HepG2 (cell line): ENCODE data around the gene CTNNA3. TPM values are rescaled to one million over a fixed set of nuclear protein-coding genes. Genes with fewer than 3 reads are reported as not detected.

ENCODE experiments used
- GPN1 ChIP-seq: sonication (generic); formaldehyde crosslinking; IDR thresholded peaks from 2 replicates; pipeline ENCODE4 v1.5.1; 2020; ENCODE audit warnings: missing genetic modification reagents, borderline replicate concordance
- SP140L ChIP-seq: sonication (generic); formaldehyde crosslinking; IDR thresholded peaks from 2 replicates; pipeline ENCODE4 v1.4.0; 2020; ENCODE audit warnings: missing genetic modification reagents, borderline replicate concordance
- TEAD2 ChIP-seq: sonication (generic); formaldehyde crosslinking; IDR thresholded peaks from 2 replicates; pipeline ENCODE4 v1.9.0; 2021; ENCODE audit warnings: missing genetic modification reagents
- ZNF577 ChIP-seq: sonication (generic); formaldehyde crosslinking; IDR thresholded peaks from 2 replicates; pipeline ENCODE4 v1.4.0; 2020; ENCODE audit warnings: mild to moderate bottlenecking, low read depth, missing genetic modification reagents, borderline replicate concordance
- polyA plus RNA-seq, 8 experiments: library from polyadenylated mRNA; depleted of rRNA in 3 of 8; stranded (reverse) in 7 of 8; unstranded in 1 of 8; fragments of >200 nt; fragmentation: Illumina TruSeq in 4 of 8; extraction: Trizol in 4 of 8; gene quantifications; 2 replicates each; pipeline versions ENCODE4 v1.2.1 to v1.2.3, GENCODE V29; 2011 to 2016; ENCODE audit warnings: low read depth in 4 of 8, missing spikeins in 1 of 8, mixed read lengths in 1 of 8; ENCODE audit not compliant: insufficient read depth in 1 of 8
- total RNA-seq, 5 experiments: library from RNA; depleted of rRNA; stranded (reverse); fragments of >200 nt; fragmentation: Illumina TruSeq; extraction: Trizol; gene quantifications; 2 replicates each; pipeline ENCODE4 v1.2.3, GENCODE V29; 2016; ENCODE audit warnings: low read depth in 1 of 5
- TF ChIP-seq, protein P1 (sequence below), 2 experiments: sonication (generic) in 1 of 2; formaldehyde crosslinking in 1 of 2; IDR thresholded peaks; 2 replicates each; pipeline versions ENCODE4 v1.4.0 to v1.6.1; 2016 to 2020; ENCODE audit warnings: borderline replicate concordance in 1 of 2, low read depth in 1 of 2, mild to moderate bottlenecking in 1 of 2, missing genetic modification reagents in 1 of 2
- TF ChIP-seq, protein P2 (sequence below): sonication (generic); formaldehyde crosslinking; IDR thresholded peaks from 2 replicates; pipeline ENCODE4 v1.5.0; 2020; ENCODE audit warnings: mild to moderate bottlenecking, missing genetic modification reagents, borderline replicate concordance

The CTNNA3 gene
- total and polyA plus RNA-seq, 2 of the 13 experiments (the other 11 are each of a cell fraction or from before 2014, with no cell fraction given): not detected

DNA sequence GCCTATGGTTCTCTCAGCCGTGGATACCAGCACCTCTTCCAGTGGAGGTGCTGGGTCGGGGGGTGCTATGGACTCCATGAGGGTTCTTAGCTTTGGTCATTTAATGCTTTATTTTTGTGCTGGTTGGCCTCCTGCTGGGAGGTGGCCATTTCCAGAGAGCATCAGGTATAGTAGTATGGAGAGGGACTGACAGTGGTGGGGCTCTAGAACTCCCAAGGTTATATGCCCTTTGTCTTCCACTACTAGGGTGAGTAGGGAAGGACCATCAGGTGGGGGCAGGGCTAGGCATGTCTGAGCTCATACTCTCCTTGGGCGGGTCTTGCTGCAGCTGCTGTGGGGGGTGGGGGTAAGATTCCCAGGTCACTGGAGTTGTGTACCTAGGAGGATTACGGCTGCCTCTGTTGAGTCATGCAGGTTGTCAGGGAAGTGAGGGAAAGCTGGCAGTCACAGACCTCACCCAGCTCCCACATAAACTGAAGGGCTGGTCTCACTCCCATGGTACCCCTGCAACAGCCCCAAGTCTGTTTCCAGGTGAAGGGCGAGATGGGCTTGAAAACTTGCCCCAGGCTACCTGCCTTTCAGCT lies 1533.3 kb downstream of the CTNNA3 start (continued):
- TF ChIP-seq, protein P1, sequence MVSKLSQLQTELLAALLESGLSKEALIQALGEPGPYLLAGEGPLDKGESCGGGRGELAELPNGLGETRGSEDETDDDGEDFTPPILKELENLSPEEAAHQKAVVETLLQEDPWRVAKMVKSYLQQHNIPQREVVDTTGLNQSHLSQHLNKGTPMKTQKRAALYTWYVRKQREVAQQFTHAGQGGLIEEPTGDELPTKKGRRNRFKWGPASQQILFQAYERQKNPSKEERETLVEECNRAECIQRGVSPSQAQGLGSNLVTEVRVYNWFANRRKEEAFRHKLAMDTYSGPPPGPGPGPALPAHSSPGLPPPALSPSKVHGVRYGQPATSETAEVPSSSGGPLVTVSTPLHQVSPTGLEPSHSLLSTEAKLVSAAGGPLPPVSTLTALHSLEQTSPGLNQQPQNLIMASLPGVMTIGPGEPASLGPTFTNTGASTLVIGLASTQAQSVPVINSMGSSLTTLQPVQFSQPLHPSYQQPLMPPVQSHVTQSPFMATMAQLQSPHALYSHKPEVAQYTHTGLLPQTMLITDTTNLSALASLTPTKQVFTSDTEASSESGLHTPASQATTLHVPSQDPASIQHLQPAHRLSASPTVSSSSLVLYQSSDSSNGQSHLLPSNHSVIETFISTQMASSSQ (IDR thresholded peaks at IDR 0.05; ENCODE audit: low read depth): no peak
- TF ChIP-seq, protein P1 (CRISPR knock-in tag; IDR thresholded peaks at IDR 0.05; ENCODE audit: borderline replicate concordance): no peak
- TF ChIP-seq, protein P2, sequence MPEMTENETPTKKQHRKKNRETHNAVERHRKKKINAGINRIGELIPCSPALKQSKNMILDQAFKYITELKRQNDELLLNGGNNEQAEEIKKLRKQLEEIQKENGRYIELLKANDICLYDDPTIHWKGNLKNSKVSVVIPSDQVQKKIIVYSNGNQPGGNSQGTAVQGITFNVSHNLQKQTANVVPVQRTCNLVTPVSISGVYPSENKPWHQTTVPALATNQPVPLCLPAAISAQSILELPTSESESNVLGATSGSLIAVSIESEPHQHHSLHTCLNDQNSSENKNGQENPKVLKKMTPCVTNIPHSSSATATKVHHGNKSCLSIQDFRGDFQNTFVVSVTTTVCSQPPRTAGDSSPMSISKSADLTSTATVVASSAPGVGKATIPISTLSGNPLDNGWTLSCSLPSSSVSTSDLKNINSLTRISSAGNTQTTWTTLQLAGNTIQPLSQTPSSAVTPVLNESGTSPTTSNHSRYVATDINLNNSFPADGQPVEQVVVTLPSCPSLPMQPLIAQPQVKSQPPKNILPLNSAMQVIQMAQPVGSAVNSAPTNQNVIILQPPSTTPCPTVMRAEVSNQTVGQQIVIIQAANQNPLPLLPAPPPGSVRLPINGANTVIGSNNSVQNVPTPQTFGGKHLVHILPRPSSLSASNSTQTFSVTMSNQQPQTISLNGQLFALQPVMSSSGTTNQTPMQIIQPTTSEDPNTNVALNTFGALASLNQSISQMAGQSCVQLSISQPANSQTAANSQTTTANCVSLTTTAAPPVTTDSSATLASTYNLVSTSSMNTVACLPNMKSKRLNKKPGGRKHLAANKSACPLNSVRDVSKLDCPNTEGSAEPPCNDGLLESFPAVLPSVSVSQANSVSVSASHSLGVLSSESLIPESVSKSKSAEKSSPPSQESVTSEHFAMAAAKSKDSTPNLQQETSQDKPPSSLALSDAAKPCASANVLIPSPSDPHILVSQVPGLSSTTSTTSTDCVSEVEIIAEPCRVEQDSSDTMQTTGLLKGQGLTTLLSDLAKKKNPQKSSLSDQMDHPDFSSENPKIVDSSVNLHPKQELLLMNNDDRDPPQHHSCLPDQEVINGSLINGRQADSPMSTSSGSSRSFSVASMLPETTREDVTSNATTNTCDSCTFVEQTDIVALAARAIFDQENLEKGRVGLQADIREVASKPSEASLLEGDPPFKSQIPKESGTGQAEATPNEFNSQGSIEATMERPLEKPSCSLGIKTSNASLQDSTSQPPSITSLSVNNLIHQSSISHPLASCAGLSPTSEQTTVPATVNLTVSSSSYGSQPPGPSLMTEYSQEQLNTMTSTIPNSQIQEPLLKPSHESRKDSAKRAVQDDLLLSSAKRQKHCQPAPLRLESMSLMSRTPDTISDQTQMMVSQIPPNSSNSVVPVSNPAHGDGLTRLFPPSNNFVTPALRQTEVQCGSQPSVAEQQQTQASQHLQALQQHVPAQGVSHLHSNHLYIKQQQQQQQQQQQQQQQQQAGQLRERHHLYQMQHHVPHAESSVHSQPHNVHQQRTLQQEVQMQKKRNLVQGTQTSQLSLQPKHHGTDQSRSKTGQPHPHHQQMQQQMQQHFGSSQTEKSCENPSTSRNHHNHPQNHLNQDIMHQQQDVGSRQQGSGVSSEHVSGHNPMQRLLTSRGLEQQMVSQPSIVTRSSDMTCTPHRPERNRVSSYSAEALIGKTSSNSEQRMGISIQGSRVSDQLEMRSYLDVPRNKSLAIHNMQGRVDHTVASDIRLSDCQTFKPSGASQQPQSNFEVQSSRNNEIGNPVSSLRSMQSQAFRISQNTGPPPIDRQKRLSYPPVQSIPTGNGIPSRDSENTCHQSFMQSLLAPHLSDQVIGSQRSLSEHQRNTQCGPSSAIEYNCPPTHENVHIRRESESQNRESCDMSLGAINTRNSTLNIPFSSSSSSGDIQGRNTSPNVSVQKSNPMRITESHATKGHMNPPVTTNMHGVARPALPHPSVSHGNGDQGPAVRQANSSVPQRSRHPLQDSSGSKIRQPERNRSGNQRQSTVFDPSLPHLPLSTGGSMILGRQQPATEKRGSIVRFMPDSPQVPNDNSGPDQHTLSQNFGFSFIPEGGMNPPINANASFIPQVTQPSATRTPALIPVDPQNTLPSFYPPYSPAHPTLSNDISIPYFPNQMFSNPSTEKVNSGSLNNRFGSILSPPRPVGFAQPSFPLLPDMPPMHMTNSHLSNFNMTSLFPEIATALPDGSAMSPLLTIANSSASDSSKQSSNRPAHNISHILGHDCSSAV (CRISPR knock-in tag): no peak
- no peak for TF ChIP-seq ZNF577
- TF ChIP-seq SP140L (CRISPR knock-in tag): no peak
- no peak for TF ChIP-seq GPN1
- no peak for TF ChIP-seq TEAD2 (CRISPR knock-in tag)
